Measurements from ENCODE around the gene OSBPL3.

OSBPL3 gene

DNA sequence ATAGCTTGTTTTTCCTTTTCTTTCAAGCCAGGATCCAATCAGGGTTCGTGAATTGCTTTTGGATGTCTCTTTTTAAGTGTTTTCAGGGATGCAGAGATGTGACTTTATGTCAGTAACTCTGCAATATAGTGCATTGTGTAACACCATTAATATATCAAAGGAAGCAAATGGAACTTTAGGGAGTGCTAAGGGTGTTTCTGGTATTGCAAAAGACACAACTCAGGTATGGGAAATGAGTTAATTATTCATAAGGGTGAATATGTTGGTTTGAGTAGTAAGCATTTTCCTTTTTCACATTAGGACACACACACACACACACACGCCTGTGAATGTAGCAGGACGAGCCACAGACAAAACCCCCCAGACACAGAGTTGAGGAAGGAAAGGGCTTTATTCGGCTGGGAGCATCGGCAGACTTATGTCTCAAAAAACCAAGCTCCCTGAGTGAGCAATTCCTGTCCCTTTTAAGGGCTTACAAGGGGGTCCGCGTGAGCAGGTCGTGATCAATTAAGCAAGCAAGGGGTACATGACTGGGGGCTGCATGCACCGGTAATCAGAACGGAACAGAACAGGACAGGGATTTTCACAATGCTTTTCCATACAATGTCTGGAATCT, 190.9 kb downstream of the OSBPL3 start:
- no peak for DNase-seq

GRCh38 chr7:24788075-24788474, 191.9 kb downstream of the OSBPL3 start:
- DNase-seq: no peak

- no peak for DNase-seq
Measured at GRCh38 chr7:24786941-24787340, 193.0 kb downstream of the OSBPL3 start.

GRCh38 chr7:24786306-24786705, 193.7 kb downstream of the OSBPL3 start:
- DNase-seq: no peak

DNA sequence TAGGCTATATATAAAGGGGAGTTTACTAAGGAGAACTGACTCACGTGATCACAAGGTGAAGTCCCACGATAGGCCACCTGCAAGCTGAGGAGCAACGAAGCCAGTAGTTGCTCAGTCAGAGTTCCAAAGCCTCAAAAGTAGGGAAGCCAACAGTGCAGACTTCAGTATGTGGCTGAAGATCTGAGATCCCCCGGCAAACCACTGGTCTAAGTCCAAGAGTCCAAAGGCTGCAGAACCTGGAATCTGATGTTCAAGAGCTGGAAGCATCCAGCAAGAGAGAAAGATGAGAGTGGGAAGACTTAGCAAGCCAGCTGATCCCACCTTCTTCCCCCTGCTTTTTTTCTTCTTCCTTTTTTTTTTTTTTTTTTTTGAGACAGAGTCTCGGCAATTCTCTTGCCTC, 195.7 kb downstream of the OSBPL3 start:
- DNase-seq: no peak

DNA sequence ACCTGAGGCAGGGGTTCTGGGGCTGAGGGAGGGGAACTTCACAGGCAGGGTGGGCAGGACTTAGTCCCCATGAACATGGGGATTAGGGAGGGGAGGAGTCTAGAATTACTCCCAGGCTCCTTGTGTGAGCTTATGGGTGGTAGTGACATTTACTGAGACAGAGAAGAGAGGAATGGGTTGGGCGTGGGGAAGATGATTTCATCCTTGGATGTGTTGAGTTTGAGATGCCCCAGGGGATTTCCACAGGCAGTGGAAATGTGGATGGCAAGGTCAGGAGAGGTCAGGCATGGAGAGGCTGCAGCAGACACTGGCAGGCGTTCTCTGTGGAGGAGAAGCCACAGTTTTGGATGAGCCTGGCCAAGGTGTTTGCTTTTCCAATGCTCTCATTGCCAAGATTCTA, 196.3 kb downstream of the OSBPL3 start:
- DNase-seq: no peak

DNA sequence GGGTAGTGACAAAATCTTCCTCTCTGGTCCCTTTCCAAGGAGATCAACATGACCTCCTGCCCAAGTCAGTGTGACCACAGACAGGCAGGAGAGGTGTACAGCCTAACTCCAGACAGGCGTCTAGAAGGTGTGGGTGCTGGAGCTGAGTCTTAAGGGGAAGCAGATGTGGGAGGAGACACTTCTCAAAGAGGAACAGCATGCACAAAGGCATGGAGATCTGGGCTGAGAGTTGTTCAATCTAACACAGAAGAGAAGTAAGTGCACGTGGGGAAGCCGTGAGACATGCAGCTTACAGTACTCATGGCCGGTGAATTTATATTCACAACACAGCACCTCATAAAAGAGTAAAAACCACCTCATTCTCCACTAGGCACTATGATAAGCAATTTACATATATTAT, 198.9 kb downstream of the OSBPL3 start:
- DNase-seq: no peak

DNA sequence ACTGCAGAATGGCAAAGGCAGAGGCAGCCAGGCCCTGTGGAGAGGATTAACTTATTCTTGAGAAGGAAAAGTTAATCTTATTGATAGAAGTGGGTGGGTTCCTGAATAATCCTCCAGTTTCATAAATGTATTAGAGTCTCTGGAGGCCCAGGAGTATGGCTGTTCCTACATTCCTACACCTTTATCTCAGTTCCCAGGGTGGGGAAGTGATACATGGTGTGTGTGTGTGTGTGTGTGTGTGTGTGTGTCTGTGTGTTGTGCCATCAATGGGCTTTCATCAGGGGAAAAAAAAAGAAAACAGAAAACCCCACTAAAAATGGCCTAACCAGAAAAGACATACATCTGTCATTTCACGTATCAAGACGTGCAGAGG, 200.7 kb downstream of the OSBPL3 start:
- no peak for DNase-seq

- DNase-seq: no peak
Measured at GRCh38 chr7:24778543-24779282, 201.3 kb downstream of the OSBPL3 start.

DNA sequence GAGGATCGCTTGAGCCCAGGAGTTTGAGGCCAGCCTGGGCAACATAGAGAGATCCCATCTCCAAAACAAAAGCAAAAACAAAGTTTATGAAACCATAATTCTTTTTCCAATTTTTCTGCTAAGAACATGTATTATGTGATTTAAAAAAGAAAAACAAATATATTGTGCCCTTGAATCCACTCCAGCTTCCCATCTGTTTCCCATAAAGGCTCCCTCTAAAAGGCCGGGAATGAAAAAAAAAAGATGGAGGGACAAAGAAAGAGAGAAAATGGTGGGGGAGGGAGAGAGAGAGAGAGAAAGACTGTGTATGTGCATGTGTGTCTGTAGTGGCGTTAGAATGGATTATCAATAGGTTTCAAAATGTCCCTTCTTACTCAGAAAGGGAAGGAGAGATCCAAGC, 202.2 kb downstream of the OSBPL3 start:
- DNase-seq: no peak

- DNase-seq: no peak
Measured at GRCh38 chr7:24773646-24774045, 206.3 kb downstream of the OSBPL3 start.

DNA sequence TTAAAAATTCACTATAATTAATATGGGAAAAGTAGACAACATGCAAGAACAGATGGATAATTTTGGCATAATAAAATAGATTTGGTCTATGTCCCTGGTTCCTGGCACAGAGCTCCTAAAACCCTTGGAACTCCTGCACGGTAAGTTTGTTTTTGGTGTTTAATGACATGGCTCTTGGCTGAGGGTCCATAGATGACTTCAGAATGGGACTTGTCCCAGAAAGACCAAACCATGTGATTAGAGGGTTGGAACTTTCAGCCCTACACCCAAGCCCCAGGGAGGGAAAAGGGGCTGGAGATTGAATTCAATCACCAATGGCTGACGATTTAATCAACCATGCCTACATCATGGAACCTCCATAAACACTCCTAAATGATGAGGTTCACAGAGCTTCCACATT, 210.1 kb downstream of the OSBPL3 start:
- DNase-seq: no peak

DNA sequence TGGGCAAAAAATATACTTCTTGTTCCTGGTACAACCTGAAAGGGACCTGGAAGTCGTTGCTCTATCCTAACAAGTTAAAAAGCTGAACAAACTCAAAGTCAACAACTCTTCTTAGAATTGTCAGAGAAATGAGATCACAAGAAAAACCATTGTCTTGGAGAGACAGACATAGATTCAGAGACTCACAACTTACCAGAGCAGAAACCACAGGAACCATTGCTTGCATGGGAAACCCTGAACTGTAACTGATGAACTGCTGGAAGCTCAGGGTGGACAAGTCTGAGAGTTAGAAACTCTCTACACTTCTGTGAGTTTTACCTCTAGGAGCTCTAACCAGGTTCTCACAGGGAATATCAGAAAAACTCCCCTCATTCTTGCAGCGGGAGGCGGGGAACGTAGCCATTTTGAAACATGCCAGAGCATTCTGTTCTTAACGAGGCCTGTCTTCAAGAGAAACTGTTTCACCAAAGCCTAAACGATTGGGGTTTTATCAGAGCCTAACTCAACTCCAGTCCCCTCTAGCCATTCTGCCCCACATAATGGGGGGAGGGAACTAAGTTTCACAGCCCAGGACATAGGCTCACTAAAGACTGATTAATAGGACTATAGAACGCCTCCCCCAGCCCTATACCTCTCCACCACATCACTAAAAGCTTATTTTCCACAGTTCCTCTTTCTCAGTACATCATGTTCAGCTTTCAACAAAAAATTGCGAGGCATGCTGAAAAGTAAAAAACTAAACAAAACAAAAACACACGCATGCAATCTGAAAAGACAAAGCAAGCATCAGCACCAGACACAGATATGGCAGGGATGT, 210.8 kb downstream of the OSBPL3 start:
- DNase-seq: no peak

DNA sequence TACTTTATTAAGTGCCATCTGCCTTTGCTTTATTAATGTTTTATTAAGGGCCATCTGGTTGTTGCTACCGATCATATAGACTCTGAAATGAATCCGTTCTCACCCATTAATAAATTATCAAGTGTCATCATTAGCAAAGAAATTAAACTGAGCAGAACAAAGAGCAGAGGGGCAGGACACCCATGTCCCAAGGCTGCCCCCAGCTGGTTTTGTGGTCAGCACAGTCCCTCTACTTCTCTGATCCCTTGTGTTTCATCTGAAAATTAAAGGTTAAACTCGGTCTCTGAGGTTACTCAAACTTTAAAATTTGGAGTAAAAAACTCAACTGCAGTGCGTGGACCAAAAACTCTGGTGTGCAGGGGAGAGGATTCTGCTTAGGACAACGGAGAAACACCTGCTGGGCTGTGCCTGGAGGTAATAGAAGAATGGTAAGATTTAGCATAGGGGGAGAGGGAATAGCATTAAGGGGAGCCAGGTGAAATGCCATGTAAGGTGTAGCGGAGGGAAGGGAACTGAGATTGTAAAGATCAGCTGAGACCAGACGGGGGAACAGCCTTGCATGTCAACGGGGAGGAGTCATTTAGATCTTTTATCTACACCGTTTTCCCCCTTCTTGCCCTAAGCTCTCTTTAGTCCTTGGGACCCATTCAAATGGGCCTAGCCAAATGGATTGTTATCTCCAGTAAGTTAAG, 212.0 kb downstream of the OSBPL3 start:
- DNase-seq: no peak

DNA sequence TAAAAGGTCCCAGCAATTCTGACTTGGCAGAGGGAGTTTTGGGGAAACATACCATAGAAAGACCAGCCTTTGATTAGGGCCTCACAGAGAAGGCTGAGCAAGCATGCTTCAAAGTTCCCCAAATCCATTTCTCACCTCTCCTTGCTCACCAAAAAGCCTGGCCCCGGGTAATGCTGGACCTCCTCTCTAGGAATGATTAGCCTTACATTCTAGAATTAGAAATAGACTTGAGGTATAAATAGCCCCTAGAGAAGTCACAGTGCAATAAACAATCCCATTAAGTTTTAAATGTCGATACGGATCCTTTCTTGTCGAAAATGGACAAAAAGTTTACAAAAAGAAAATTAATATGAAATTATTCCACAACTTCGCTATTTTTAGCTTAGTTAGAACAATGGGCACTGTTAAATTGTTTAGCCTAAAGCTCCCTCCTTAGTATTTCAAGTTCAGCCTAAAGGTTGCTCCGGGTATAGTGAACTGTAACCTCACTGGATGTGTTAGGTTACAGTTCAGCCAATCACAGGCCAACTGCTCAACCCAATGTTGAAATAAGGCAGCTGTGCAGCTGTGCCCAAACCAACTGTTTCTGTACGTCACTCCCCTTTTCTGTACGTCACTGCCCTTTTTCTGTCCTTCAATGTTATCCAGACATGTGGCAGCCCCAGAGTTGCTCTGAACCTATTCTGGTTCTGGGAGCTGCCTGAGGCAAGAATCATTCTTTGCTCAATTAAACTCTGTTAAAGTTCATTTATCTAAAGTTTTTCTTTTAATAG, 214.8 kb downstream of the OSBPL3 start:
- DNase-seq: no peak

GRCh38 chr7:24764011-24764410, 216.0 kb downstream of the OSBPL3 start:
- DNase-seq: no peak

GRCh38 chr7:24763303-24763901, 216.6 kb downstream of the OSBPL3 start:
- DNase-seq: no peak

GRCh38 chr7:24762771-24763170, 217.2 kb downstream of the OSBPL3 start:
- no peak for DNase-seq

DNA sequence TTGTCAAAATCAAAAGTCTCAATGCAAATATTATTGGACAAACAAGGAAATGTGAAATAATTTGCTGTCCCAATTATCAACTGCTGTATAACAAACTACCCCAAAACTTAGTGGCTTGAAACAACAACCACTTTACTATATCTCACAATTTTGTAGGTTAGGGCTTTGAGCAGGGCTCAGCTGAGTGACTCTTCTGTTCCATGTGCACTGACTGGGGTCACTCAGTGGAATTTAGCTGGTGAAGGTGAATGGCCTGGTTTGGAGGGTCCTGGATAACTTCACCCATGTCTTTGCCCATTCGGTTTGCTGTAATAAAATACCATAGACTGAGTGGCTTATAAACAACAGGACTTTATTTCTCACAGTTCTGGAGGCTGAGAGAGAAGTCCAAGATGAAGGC, 219.0 kb downstream of the OSBPL3 start:
- DNase-seq: no peak

- no peak for DNase-seq
Measured at GRCh38 chr7:24757353-24758275, 222.4 kb downstream of the OSBPL3 start, which contains the start of gene GSDME. TSS of gene GSDME (minus strand) at chr7:24757464. CDS start at chr7:24749774, 7,690 bp downstream.
